ENCODE measurements around the gene MFNG.

MFNG gene

DNA sequence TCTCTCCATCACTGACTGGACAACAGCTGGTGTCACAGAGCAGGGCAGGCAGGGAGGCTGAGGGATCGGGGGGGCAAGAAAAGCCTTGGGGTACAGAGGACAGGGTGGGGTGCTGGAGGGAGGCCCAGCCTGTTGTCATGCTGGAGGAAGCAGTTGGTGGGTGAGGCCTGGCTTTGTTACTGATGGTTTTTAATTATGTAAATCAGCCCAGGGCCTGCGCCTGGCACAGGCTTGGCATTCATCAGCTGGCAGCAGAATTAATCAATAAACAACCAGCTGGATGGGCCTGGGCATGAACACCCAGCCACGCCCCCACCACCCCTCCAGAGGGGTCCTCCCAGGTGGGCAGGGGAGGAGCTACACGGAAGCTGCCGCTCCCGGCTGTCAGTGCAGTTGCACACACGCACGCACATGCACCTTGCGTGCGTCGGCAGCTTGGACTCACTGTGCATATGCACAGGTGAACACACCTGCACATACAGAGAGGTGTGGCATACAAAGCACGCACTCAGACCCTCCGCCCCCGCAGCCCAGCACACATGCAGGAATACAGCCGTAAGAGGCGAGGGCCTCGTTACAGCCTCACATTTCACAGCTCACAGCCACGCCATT, 37.6 kb downstream of the MFNG start:
- DNase-seq (ENCODE audit: low read depth in 2 of 2): no peak

DNA sequence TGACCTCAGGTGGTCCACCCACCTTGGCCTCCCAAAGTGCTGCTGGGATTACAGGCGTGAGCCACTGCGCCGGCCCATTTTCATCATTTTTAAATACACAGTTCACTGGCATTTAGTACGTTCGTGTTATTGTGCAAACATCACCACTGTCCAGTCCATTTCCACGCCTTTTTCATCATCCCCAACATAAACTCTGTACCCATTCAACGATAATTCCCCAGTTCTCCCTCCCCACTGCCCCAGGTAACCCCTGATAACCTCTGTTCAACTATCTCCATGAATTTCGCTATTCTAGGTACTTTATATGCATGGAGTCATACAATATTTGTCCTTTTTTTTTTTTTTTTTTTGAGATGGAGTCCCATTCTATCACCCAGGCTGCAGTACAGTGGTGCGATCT, 40.7 kb downstream of the MFNG start:
- no peak for DNase-seq (ENCODE audit: low read depth in 2 of 2)

GRCh38 chr22:37443977-37444376, 42.2 kb downstream of the MFNG start:
- DNase-seq (ENCODE audit: low read depth in 2 of 2): no peak

DNA sequence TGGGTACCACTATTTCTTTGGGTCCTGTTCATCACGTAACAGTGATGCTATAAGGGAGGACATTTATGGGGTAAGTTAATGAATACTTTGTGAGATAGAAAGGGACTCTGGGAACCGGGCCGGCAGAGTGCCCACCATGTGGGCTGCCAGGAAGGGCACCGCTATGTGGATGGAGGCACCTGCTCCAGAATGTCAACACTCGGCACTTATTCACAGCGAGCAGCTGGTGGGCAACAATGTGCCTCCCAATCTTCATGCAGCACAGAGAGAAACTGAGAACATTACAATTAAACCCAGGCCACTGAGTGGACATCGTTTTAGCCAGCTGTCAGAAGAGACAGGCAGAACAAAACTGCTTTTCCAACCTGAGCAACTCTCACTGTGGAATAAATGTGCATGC, 43.1 kb downstream of the MFNG start:
- no peak for DNase-seq (ENCODE audit: low read depth in 2 of 2)

DNA sequence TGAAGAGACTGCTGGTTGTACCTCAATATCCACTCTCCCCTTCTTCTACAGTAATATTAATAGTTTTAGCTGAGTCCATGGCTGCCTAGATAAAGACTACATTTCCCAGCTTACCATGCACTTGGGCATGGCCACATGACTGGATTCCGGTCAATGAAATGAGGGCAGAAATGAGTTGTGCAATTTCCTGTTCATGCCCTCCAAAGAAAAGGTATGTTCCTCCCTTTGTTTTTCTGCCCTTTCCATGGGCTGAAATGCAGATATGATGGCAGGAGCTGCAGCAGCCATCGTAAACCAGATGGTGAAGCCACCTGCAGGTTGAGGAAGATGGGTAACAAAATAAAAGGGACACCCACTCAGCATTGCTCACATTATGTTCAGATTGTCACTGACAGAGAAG, 43.6 kb downstream of the MFNG start:
- DNase-seq (ENCODE audit: low read depth in 2 of 2): no peak

GRCh38 chr22:37442135-37442534, 44.0 kb downstream of the MFNG start:
- no peak for DNase-seq (ENCODE audit: low read depth in 2 of 2)

- DNase-seq (ENCODE audit: low read depth in 2 of 2): no peak
Measured at GRCh38 chr22:37440875-37441274, 45.3 kb downstream of the MFNG start.

- DNase-seq (ENCODE audit: low read depth in 2 of 2): no peak
Measured at GRCh38 chr22:37439347-37439746, 46.8 kb downstream of the MFNG start.

DNA sequence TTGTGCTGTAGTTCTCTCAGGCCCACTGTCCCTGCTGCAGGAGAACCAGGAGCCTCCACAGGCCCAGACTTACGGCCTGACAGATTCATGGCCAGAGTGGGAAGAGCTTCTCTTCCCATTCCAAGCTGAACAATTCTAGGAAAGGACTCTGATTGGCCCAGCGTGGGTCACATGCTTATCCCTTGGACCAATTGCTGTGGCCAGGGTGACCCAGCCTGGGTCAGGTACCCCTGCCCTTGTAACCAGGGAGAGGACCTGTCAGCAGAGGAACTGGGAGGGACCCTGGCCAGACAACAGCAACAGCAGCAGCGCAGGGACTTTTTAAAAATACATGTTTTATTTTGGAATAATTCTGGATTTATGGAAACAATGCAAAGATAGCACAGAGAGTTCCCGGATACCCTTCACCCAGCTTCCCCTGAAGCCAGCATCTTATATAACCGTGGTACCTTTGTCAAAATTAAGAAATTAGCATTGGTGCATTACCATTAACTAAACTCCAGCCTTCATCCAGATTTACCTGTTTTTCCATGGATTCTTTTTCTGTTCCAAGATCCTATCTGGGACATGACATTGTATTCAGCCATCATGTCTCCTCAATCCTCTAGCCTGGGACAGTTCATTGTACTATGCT, 50.1 kb downstream of the MFNG start:
- no peak for DNase-seq (ENCODE audit: low read depth in 2 of 2)

DNA sequence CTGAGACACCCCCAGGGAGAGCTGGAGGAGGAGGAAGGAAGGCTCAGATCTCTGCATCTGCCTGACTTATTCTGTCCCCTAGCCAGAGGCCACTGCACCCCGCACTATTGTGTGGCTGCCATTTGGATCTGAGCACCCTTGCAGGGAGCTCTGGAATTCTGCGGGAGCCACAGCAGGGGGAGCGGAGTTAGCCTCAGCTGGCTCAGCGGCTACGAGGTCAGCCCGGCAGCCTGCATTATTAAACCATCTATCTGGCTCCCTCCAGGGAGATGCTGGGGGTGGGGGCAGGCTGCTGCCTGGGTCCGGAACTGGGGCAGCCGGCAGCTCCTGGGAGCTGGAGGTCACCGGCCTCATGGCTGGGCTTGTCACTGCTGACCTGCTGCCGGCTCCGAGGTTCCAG, 52.4 kb downstream of the MFNG start:
- no peak for DNase-seq (ENCODE audit: low read depth in 2 of 2)

DNA sequence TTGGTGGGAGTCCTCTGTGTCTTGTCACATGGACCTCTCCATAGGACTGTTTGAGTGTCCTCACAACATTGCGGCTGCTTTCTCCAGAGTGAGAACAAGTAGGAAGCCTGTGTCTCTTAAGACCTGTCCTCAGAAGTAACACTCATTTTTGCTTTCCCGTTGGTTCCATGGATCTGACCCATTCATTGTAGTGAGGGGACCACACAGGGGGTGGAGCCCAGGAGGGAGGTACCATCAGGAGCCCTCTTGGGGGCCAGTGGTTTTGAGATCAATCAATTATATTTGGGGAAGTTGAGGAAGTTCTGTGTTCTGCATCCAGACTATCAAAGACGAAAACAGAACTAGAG, 53.5 kb downstream of the MFNG start:
- no peak for DNase-seq (ENCODE audit: low read depth in 2 of 2)

DNA sequence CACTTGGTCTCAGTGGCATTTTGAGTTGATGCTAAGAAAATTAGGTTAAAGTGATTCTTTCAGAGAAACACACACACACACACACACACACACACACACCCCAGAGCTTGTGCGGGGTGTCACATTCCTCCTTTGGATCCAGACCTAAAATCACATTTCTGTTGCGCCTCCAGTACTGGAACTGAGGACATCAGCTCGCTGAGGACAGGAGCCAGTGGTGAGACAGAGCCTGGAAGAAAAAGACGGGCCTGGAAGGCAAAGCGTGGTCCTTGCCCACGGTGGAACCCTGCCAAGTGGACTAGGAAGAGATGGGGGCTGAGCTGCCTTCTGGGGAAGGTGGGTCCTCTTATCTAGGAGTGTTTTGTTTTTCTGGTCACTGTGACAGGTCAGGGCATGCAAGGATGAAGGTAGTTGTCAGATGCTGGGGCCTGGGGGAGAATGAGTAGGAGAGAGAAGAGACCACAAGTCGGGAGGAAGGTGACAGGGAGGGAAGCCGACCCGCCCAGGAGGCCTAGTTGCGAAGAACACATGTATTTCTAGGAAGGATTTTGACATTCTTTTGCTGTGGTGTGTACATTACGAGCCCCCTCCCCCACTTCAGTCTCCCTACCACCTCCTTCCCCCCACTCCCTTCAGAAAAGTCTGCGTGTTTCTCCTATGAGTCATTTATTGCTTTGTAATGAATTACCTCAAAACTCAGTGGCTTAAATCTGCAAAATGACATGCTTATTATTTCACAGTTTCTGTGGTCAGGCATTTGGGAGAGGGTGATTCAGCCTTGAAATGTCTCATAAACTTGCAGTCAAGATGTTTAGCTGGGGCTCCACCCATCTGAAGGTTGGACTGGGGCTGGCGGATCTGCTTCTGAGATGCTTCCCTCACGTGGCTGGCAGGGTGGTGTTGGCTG, 54.1 kb downstream of the MFNG start:
- no peak for DNase-seq (ENCODE audit: low read depth in 2 of 2)

- no peak for DNase-seq (ENCODE audit: low read depth in 2 of 2)
Measured at GRCh38 chr22:37431366-37431765, 54.8 kb downstream of the MFNG start.

DNA sequence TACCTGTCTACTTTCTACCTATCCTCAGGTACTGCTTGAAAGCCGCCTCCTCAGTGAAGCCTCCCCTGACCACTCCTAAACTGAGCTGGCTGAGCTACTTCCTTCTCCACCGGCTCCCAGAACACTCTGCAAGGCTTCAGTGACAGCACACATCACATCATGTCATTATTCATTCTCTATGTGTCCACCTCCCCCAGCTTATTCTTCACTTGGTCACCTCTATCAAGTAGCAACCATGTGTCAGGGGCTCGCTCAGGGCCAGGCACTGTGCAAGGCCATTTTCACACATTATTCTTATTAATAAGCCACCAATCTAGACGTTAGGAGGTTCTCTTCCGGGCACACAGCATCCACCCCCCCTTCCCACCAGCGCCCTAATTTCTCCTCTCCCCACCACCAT, 55.2 kb downstream of the MFNG start:
- no peak for DNase-seq (ENCODE audit: low read depth in 2 of 2)

- DNase-seq (ENCODE audit: low read depth in 2 of 2): peak; percentile 23 to 35
Measured at GRCh38 chr22:37428649-37429586, 57.3 kb downstream of the MFNG start.

DNA sequence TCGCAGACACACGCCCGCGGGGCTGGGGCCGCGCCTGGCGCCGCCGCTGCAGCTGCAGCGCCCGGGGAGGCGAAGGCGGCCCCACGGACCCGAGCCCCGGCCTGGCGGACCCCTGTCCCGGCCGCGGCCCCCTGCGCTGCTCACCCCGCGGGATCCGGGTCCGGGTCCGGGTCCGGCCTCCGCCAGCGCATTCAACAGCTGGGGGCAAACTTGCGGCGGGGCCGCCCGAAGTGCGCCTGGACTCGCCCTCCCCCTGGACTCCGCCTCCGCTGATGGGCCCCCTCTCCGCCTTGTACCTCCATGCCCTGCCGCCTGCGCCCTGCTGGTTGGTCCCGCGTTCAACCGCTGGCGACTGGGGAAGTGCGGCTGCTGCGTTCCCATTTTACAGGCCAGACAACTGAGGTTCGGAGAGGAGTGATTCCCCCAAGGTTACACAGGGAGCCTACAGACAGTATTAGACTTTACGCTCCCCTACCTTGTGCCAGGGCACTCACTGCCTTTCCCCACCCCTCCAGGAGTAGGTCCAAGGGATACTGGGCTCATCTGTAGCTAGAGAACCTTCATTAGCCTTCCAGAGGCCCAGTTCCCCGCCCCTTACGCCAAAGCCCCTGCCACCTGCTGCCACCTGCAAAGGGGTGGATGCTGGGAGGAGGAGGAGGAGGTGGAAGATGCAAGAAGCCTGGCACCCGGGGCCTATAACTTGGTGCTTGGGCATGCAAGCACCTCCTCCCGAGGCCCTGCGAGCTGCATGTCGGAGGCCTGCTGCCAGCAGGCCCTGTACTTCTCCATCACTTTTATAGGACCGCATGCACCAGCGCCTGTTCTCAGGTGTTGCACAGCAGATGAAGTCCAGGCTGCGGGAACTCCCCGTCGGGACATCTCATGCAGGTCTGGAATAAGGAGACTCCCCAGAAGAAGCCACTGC, 58.2 kb downstream of the MFNG start:
- no peak for DNase-seq (ENCODE audit: low read depth in 2 of 2)

DNA sequence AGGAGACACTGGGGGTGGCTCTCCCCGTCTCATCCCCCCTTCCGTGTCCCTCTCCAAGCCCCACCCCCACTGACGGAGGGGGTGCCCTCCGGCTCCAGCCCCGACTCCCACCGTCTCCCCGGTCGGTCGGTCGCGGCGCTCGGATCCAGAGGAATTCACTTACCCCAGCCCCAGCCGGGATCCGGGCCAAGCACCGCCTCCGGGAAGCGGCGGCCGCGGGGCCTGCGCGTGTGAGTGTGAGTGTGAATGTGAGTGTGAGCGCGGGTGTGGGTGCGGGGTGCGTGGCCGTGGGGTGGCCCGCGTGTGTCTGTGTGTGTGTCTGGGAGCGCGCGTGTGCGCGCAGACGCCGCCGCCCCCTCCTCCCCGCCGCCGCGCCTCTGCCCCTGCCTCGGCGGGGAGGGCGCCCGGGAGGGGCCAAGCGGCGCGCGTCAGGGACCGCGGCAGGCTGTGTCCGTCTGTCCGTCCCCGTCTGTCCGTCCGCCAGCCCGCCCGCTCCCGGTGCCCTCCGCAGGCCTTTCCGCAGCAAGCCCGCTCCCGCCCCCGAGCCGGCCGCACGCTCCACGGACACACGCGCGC, 59.0 kb downstream of the MFNG start, which contains the start of gene ELFN2:
ELFN2 (minus strand) TSS at position 345 of the 576 bp plus-strand sequence. CDS start 51,945 bp downstream, outside the sequence.
- no peak for DNase-seq (ENCODE audit: low read depth in 2 of 2)

GRCh38 chr22:37426706-37427134, 59.5 kb downstream of the MFNG start:
- DNase-seq (ENCODE audit: low read depth in 2 of 2): no peak

DNA sequence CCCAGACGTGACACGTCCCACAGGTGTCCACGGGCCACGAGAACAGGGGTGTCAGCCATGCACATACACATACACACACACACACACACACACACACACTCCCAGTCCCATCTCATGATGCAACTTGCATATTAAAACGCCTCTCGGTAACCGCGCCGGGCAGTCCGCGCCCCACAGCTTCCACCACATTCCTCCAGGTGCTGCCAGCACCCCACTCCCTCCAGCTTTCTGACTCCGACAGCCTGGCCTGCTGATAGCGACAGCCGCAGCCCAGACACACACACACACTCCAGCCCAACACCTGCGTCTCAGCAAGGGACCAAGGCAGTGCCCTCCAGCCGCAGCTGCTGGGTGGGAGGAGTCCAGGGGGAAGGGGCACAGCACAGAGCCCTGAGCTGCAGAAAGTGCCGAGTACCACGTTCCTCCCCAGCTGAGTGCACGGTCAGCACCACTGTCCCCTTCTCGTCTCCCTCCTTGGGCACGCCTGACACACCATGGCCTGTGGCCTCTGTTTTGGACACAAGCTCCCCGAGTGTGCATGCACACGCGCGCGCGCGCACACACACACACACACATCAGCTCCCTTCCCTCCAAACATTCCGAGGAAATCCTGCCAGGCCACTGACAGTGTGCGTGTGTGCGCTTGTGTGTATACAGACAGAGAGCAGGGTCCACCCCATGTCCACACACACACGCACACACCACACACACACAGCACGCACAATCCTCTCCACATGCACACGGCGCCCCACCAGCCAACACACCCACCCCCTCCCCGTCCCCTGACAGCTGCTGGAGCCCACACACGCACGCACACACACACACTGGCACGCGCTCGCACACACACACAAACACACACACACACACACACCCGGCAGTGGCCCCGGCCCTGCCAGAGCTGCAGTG, 60.1 kb downstream of the MFNG start:
- no peak for DNase-seq (ENCODE audit: low read depth in 2 of 2)
